HUES48 (cell line): Measurements from ENCODE around the gene FOXL2NB.
"Not testable (repeated sequence)": the region's sequence is repeated elsewhere in the genome, so short reads cannot be mapped to it uniquely, and the experiment has no call there.

Experiments
- H3K27ac ChIP-seq: one replicate; pipeline ENCODE4 v1.7.0; 2013; ENCODE audit warnings: low read depth, low read length, inconsistent platforms
- H3K27me3 ChIP-seq: 2 replicates; pipeline ENCODE4 v1.6.1; 2013; ENCODE audit warnings: mild to moderate bottlenecking, low read length; ENCODE audit not compliant: control insufficient read depth, insufficient read depth
- H3K36me3 ChIP-seq: 2 replicates; pipeline ENCODE4 v1.6.1; 2013; ENCODE audit warnings: low read length; ENCODE audit not compliant: control insufficient read depth, insufficient read depth
- H3K4me1 ChIP-seq: 2 replicates; pipeline ENCODE4 v1.6.1; 2013; ENCODE audit warnings: mild to moderate bottlenecking, low read length; ENCODE audit not compliant: control insufficient read depth, insufficient read depth
- H3K4me3 ChIP-seq: 2 replicates; pipeline ENCODE4 v1.5.1; 2013; ENCODE audit warnings: mild to moderate bottlenecking, low read depth, low read length
- H3K9ac ChIP-seq: 2 replicates; pipeline ENCODE4 v1.6.1; 2013; ENCODE audit warnings: mild to moderate bottlenecking, low read depth, low read length, moderate library complexity
- H3K9me3 ChIP-seq: 2 replicates; pipeline ENCODE4 v1.6.1; 2013; ENCODE audit warnings: low read length; ENCODE audit not compliant: control insufficient read depth, insufficient read depth

FOXL2NB gene

GRCh38 chr3:138913766-138914165, 33.3 kb upstream of the FOXL2NB start:
- H3K9ac ChIP-seq = no peak overlapping the region
- H3K27ac ChIP-seq = no peak overlapping the region
- H3K9me3 ChIP-seq = no peaks in the 10 kb centered on the region
- 0 out of 2 replicates have a peak, but pooled peaks cover 2% of the 10 kb centered on the region for H3K4me1 ChIP-seq
- H3K36me3 ChIP-seq = no peaks in the 10 kb centered on the region
- no peak overlapping the region for H3K4me3 ChIP-seq
- peaks cover 2% of the 10 kb centered on the region; the same call in 1 of the 2 replicates for H3K27me3 ChIP-seq

DNA sequence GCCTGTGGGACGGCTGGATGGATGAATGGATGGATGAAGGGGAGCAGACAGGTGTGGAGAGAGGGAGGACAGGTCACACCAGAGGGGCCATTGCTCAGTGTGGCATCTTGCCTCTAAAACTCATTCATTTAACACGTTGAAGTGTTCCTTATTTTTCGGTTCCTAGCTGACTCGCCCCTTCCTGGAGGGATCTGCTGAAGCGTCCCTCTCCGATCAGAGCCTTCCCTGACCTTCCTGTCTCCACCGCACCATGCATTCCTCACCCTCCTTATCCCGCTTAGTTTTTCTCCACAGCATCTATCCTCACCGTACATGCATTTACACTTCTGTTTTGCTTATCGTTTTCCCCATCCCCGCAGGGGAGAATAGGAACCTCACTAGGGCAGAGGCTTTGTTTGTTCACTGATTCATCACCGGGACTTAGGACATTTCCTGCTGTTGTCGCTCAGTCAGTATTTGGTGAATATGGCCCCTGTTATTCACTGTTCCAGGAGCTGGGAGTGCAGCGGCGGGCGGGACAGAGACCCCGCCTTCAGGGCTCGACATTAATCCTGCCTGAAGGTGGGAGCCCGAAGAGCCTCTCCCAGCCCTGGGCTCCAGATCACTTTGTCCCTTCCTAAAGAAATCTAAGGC, 32.0 kb upstream of the FOXL2NB start:
- no peaks in the 10 kb centered on the region for H3K36me3 ChIP-seq
- H3K27ac ChIP-seq = peak overlapping the region; percentile 89
- H3K4me3 ChIP-seq = peak overlapping the region; percentile 87
- peaks cover 2% of the 10 kb centered on the region; the same call in 1 of the 2 replicates for H3K27me3 ChIP-seq
- no peak overlapping the region for H3K9ac ChIP-seq
- H3K4me1 ChIP-seq = 0 out of 2 replicates have a peak, but pooled peaks cover 2% of the 10 kb centered on the region
- H3K9me3 ChIP-seq = no peaks in the 10 kb centered on the region

DNA sequence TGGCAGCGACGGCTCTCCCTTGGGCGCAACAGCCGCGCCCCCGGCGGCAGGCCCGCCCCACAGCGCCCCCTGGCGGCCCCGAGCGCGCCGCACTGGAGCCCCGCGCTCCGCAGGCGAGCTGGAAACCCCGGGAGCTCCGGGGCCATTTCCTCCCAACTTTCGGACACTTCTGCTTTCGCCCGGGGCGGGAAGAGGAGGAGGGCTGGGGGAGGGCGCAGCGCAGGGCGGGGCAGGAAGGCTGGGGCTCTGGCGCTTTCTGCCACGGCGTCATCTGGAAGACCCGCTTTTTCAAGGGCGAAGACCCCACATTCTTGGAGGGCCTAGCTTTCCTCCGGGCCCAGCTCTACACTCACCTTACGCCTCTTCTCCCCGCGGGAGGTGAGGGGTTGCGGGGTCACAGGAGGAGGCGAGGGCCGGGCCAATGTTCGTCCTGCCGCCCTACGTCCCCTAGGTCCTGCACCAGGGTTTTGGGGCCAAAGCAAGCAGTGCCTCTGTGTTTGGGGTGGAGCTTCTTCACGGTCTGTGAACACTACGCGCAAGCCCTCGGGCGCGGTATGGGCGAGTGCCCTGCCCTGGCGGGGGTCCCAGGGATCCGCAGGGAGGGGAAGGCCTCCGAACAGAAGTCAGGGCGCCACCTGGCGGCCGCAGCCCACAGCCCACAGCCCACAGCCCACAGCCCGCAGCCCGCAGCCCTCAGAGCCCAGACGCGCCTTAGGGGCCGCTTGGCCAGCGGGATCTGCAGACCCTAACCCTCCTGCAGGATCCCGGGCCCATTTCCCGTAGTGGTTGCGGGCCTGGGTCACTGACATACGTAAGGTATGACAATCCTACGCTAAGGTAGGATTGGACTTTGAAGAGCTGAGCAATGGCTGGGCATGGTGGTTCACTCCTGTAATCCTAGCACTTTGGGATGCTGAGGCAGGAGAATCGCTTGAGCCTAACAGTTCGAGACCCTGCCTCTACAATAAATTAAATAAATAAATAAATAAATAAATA, 31.2 kb upstream of the FOXL2NB start:
- Histone ChIP-seq H3K36me3 (no peaks in the 10 kb centered on the region), H3K27ac (peak overlapping the region; percentile 89), H3K4me1 (0 out of 2 replicates have a peak, but pooled peaks cover 2% of the 10 kb centered on the region), H3K27me3 (peaks cover 2% of the 10 kb centered on the region; the same call in 1 of the 2 replicates), H3K9ac (peak overlapping the region; percentile 84), H3K9me3 (no peaks in the 10 kb centered on the region), H3K4me3 (peak overlapping the region; percentile 87)

DNA sequence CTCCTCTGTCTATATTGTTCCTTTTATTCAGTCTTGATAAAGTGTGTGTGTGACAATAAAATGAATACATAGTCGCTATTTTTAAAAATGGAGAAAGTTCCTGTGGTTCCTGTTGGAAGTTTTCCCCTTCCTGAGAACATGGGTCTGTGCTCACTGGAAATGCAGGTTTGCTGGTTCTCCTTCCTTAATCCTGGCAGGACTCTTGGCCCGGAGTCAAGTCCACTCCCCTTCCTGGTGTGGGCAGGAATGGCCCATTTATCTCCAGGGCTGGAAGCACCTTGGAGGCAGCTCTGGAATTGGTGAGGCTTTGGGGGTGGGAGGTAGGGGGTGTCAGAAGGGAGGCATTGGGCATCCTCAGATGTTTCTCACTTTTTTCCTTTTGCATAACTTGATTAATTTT, 30.2 kb upstream of the FOXL2NB start:
- no peaks in the 10 kb centered on the region for H3K36me3 ChIP-seq
- H3K4me3 ChIP-seq = no peak overlapping the region
- peaks cover 2% of the 10 kb centered on the region; the same call in 1 of the 2 replicates for H3K27me3 ChIP-seq
- no peak overlapping the region for H3K9ac ChIP-seq
- H3K27ac ChIP-seq = no peak overlapping the region
- 0 out of 2 replicates have a peak, but pooled peaks cover 2% of the 10 kb centered on the region for H3K4me1 ChIP-seq
- no peaks in the 10 kb centered on the region for H3K9me3 ChIP-seq

- no peak overlapping the region for H3K27ac ChIP-seq
- H3K4me3 ChIP-seq = no peak overlapping the region
- peaks cover 2% of the 10 kb centered on the region; the same call in 1 of the 2 replicates for H3K27me3 ChIP-seq
- H3K36me3 ChIP-seq = no peaks in the 10 kb centered on the region
- H3K4me1 ChIP-seq = 0 out of 2 replicates have a peak, but pooled peaks cover 2% of the 10 kb centered on the region
- H3K9me3 ChIP-seq = no peaks in the 10 kb centered on the region
- H3K9ac ChIP-seq = no peak overlapping the region
Measured at GRCh38 chr3:138919325-138919724, 27.7 kb upstream of the FOXL2NB start.

DNA sequence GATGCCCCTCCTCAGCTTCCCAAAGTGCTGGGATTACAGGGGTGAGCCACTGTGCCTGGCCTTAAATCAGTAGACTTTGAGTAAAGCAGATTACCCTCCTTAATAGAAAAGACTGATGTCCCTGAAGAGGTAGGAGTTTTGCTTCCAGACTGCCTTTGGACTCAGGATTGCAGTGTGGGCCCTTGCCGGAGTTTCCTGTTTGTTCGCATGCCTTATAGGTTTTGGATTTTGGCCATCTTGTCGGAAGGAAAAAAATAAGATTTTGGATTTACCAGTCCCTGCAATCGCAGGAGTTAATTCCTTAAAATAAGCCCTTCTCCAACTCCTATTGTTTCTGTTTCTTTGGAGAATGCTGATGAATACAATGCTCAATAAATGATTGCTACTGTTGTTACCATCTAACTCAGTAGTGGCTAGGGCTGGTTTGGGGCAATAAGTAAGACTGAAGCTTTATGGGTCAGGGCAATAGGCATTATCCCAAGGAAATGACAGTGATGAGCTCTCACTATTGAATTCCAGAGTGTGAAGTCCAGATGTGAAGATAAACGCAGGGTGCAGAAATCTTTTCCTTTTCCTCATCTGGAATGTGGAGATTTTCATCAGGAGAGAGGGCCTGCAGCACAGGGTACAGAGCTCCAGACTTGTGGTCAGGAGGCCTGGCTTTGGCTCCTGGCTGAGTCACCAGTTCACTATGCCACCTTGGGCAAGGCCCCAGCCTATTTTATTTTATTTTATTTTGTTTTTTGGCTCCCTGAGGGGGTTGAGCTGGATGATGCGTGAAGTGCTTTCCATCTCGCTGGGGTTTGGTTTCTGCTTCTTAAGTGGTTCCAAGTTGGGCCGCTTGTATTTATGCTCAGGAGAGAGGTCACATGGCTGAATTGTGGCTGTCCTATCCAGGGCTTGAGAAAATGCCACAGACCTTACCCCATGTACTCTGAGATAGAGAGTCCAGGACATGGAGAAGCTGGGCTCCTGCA, 25.4 kb upstream of the FOXL2NB start:
- Histone ChIP-seq H3K4me1 (no peaks in the 10 kb centered on the region), H3K27me3 (no peaks in the 10 kb centered on the region), H3K36me3 (no peaks in the 10 kb centered on the region), H3K27ac (no peak overlapping the region), H3K9ac (no peak overlapping the region), H3K4me3 (no peak overlapping the region), H3K9me3 (no peaks in the 10 kb centered on the region)

DNA sequence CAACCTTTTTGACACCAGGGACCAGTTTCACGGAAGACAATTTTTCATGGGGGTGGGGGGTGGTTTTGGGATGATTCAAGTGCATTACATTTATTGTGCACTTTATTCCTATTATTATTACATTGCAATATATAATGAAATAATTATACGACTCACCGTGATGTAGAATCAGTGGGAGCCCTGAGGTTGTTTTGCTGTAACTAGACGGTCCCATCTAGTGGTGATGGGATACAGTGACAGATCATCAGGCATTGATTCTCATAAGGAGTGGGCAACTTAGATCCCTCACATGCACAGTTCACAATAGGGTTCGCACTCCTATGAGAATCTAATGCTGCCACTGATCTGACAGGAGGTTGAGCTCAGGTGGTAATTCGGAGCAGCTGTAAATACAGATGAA, 24.6 kb upstream of the FOXL2NB start:
- H3K9ac ChIP-seq, H3K27ac ChIP-seq, H3K9me3 ChIP-seq, H3K4me1 ChIP-seq, H3K4me3 ChIP-seq, H3K36me3 ChIP-seq, H3K27me3 ChIP-seq: not testable (repeated sequence)

- no peak overlapping the region for H3K9ac ChIP-seq
- no peaks in the 10 kb centered on the region for H3K36me3 ChIP-seq
- no peaks in the 10 kb centered on the region for H3K27me3 ChIP-seq
- H3K4me3 ChIP-seq = no peak overlapping the region
- H3K27ac ChIP-seq = no peak overlapping the region
- no peaks in the 10 kb centered on the region for H3K9me3 ChIP-seq
- no peaks in the 10 kb centered on the region for H3K4me1 ChIP-seq
Measured at GRCh38 chr3:138923531-138923994, 23.5 kb upstream of the FOXL2NB start.

GRCh38 chr3:138928727-138929372, 18.2 kb upstream of the FOXL2NB start:
- H3K27ac ChIP-seq = no peak overlapping the region
- H3K27me3 ChIP-seq = peaks cover 4% of the 10 kb centered on the region
- H3K9ac ChIP-seq = no peak overlapping the region
- peaks cover 5% of the 10 kb centered on the region for H3K4me1 ChIP-seq
- no peaks in the 10 kb centered on the region for H3K36me3 ChIP-seq
- no peak overlapping the region for H3K4me3 ChIP-seq
- H3K9me3 ChIP-seq = no peaks in the 10 kb centered on the region
